Measurements from ENCODE around the gene FRMD3. TPM values are rescaled to one million over a fixed set of nuclear protein-coding genes. Genes with fewer than 3 reads are reported as not detected.

Gene FRMD3
- total and polyA plus RNA-seq, 4 donors, result 0.16 to 0.75 (median 0.48) TPM

DNA sequence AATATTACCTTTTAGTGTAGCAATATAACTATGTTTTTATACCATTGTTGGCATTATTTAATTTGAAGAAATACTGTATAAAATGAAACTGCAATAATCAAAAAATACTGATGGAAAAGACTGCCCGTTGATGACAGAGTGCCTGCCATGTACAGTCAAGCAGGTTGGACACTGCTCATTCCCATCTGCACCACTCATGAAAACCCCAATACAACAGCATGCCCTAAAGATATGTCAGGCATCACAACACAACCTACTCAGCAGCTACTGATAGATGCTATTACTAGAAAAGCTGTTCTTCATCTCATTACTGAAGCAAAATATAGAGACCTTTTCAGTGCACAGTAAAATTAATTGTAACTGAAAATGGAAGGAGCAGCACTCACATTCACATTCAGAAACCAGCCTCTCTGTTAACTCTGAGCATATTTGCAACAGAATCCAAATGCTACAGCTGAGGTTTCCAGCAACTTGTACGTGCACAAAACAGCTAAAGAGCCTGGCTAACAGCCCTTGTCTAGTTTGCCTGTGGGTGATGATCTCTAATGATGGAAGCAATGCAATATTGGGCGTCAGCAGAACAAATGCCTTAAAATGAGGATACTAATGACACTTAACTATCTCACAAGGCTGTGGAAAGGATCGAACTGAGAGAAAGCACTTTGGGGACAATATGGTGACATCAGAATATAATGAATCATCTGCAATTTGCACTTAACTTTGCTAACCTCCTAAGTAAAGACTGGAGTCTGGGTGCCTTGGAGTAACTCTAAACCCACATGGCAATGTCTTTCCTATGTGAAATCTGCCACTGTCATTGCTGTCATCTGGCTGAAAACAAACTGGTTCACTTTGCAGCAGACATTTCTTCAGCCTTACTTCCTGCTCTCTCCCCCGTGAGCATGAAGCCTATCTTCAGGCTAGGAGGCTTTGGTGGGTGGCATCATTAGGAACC is 280.0 kb downstream of the FRMD3 start:
- DNase-seq (ENCODE audit: low spot score), result no peak
- Histone ChIP-seq H3K9ac (ENCODE audit: low read depth in 1 of 2, low read length in 2 of 2) (no peak overlapping the region), H3K27ac (ENCODE audit: low read depth in 1 of 2, low read length in 2 of 2) (no peak overlapping the region), H3K36me3 (ENCODE audit: control insufficient read depth in 4 of 4, insufficient read depth in 3 of 4, low read depth in 1 of 4, low read length in 3 of 4) (no peaks in the 10 kb centered on the region), H3K4me3 (ENCODE audit: low read depth in 1 of 3, low read length in 3 of 3) (no peak overlapping the region), H3K27me3 (ENCODE audit: control insufficient read depth in 4 of 4, insufficient read depth in 4 of 4, low read length in 3 of 4) (no peaks in the 10 kb centered on the region), H3K9me3 (ENCODE audit: control insufficient read depth in 4 of 4, low read length in 3 of 4) (no peaks in the 10 kb centered on the region), H3K4me1 (ENCODE audit: control insufficient read depth in 4 of 4, insufficient read depth in 4 of 4, low read length in 3 of 4) (no peaks in the 10 kb centered on the region)
- no peak for TF ChIP-seq JUND (IDR thresholded peaks at IDR 0.05)
- TF ChIP-seq, protein P1, sequence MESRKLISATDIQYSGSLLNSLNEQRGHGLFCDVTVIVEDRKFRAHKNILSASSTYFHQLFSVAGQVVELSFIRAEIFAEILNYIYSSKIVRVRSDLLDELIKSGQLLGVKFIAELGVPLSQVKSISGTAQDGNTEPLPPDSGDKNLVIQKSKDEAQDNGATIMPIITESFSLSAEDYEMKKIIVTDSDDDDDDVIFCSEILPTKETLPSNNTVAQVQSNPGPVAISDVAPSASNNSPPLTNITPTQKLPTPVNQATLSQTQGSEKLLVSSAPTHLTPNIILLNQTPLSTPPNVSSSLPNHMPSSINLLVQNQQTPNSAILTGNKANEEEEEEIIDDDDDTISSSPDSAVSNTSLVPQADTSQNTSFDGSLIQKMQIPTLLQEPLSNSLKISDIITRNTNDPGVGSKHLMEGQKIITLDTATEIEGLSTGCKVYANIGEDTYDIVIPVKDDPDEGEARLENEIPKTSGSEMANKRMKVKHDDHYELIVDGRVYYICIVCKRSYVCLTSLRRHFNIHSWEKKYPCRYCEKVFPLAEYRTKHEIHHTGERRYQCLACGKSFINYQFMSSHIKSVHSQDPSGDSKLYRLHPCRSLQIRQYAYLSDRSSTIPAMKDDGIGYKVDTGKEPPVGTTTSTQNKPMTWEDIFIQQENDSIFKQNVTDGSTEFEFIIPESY (IDR thresholded peaks at IDR 0.05), result no peak
- TF ChIP-seq, protein P2, sequence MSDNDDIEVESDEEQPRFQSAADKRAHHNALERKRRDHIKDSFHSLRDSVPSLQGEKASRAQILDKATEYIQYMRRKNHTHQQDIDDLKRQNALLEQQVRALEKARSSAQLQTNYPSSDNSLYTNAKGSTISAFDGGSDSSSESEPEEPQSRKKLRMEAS (IDR thresholded peaks at IDR 0.05), result no peak
- TF ChIP-seq FOXA2 (IDR thresholded peaks at IDR 0.05), result no peak
- no peak for TF ChIP-seq HNF4A (conservative IDR thresholded peaks at IDR 0.05)
- no peak for TF ChIP-seq GABPA (IDR thresholded peaks at IDR 0.05 in 1 of 2, conservative IDR thresholded peaks at IDR 0.05 in 1 of 2)
- TF ChIP-seq, protein P3, sequence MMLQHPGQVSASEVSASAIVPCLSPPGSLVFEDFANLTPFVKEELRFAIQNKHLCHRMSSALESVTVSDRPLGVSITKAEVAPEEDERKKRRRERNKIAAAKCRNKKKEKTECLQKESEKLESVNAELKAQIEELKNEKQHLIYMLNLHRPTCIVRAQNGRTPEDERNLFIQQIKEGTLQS (IDR thresholded peaks at IDR 0.05), result no peak
- TF ChIP-seq EGR1 (IDR thresholded peaks at IDR 0.05; ENCODE audit: low read depth in 2 of 2), result no peak
- no peak for TF ChIP-seq TAF1 (conservative IDR thresholded peaks at IDR 0.05)
- TF ChIP-seq, protein P4, sequence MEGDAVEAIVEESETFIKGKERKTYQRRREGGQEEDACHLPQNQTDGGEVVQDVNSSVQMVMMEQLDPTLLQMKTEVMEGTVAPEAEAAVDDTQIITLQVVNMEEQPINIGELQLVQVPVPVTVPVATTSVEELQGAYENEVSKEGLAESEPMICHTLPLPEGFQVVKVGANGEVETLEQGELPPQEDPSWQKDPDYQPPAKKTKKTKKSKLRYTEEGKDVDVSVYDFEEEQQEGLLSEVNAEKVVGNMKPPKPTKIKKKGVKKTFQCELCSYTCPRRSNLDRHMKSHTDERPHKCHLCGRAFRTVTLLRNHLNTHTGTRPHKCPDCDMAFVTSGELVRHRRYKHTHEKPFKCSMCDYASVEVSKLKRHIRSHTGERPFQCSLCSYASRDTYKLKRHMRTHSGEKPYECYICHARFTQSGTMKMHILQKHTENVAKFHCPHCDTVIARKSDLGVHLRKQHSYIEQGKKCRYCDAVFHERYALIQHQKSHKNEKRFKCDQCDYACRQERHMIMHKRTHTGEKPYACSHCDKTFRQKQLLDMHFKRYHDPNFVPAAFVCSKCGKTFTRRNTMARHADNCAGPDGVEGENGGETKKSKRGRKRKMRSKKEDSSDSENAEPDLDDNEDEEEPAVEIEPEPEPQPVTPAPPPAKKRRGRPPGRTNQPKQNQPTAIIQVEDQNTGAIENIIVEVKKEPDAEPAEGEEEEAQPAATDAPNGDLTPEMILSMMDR (IDR thresholded peaks at IDR 0.05; ENCODE audit: low read depth, low read length, missing input control), result no peak
- WGBS, result 79% methylated on average over 5 of the region's 5 CpGs

DNA sequence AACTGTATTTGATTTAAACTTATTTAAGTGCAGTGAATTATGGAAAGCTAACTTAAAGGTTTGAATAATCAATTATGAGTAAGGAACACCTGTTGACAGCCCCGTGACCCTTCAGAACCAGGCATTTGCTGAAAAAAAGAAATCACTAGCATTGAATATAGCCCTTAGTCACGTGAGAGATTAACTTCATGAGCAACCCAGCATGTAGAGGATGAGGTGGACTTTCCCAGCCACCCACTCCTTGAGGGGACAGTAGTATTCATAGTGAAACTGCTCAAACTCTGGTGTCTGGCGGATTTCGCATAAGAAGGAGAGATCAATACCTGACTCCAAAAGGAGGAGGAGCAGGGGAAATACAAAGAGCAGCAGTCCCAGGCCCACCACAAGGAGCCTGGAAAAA is 290.5 kb downstream of the FRMD3 start:
- H3K9ac ChIP-seq (ENCODE audit: low read depth in 1 of 2, low read length in 2 of 2), result no peak overlapping the region
- no peaks in the 10 kb centered on the region for H3K27me3 ChIP-seq (ENCODE audit: control insufficient read depth in 4 of 4, insufficient read depth in 4 of 4, low read length in 3 of 4)
- TF ChIP-seq, protein P4 (IDR thresholded peaks at IDR 0.05; ENCODE audit: low read depth, low read length, missing input control), result no peak
- no peak for TF ChIP-seq YY1 (IDR thresholded peaks at IDR 0.05)
- no peak overlapping the region for H3K27ac ChIP-seq (ENCODE audit: low read depth in 1 of 2, low read length in 2 of 2)
- no peak for DNase-seq (ENCODE audit: low spot score)
- no peak overlapping the region for H3K4me3 ChIP-seq (ENCODE audit: low read depth in 1 of 3, low read length in 3 of 3)
- H3K9me3 ChIP-seq (ENCODE audit: control insufficient read depth in 4 of 4, low read length in 3 of 4), result no peaks in the 10 kb centered on the region
- no peaks in the 10 kb centered on the region for H3K4me1 ChIP-seq (ENCODE audit: control insufficient read depth in 4 of 4, insufficient read depth in 4 of 4, low read length in 3 of 4)
- no peaks in the 10 kb centered on the region for H3K36me3 ChIP-seq (ENCODE audit: control insufficient read depth in 4 of 4, insufficient read depth in 3 of 4, low read depth in 1 of 4, low read length in 3 of 4)
- WGBS, result 93% methylated on average over 4 of the region's 4 CpGs
